Measurements from ENCODE around the gene RRAGD.

Gene RRAGD

DNA sequence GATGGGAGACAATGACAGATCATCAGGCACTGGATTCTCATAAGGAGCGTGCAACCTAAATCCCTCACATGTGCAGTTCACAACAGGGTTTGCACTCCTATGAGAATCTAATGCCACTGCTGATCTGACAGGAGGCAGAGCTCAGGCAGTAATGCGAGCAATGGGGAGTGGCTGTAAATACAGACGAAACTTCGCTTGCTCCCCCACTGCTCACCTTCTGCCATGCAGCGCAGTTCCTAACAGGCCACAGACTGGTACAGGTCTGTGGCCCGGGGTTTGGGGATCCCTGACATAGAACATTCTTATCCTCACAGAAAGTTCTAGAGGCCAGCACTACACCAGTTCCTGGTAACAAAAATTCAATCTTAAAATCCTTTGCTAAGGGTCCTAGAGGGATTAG, 23.2 kb downstream of the RRAGD start:
- Histone ChIP-seq H3K79me2 (ENCODE audit: insufficient read depth, low read length) (peaks cover 50% of the 10 kb centered on the region), H3K9me2 (replicated peaks; ENCODE audit: low read depth, low read length) (no peaks in the 10 kb centered on the region), H4K20me1 (ENCODE audit: insufficient read depth, low read length, poor library complexity, severe bottlenecking) (no peaks in the 10 kb centered on the region), H3K4me3 (ENCODE audit: low read length, poor library complexity, severe bottlenecking) (no peak overlapping the region), H3K36me3 (ENCODE audit: insufficient read depth, low read length) (peaks cover 24% of the 10 kb centered on the region; the same call in 1 of the 2 replicates), H2AFZ (ENCODE audit: low read length) (no peak overlapping the region), H3K9me3 (ENCODE audit: insufficient read depth, low read depth, low read length) (no peaks in the 10 kb centered on the region), H3F3A (ENCODE audit: low read depth) (no peaks in the 10 kb centered on the region), H3K9ac (ENCODE audit: low read depth, low read length, poor library complexity, severe bottlenecking) (no peak overlapping the region), H3K4me1 (ENCODE audit: insufficient read depth, low read length, poor library complexity, severe bottlenecking) (no peaks in the 10 kb centered on the region), H3K27me3 (ENCODE audit: insufficient read depth, low read length, poor library complexity, severe bottlenecking) (no peaks in the 10 kb centered on the region), H3K4me2 (ENCODE audit: low read depth, low read length, poor library complexity, severe bottlenecking) (no peak overlapping the region)
- TF ChIP-seq EZH2phosphoT487 (IDR thresholded peaks at IDR 0.05; ENCODE audit: borderline replicate concordance) = no peak

DNA sequence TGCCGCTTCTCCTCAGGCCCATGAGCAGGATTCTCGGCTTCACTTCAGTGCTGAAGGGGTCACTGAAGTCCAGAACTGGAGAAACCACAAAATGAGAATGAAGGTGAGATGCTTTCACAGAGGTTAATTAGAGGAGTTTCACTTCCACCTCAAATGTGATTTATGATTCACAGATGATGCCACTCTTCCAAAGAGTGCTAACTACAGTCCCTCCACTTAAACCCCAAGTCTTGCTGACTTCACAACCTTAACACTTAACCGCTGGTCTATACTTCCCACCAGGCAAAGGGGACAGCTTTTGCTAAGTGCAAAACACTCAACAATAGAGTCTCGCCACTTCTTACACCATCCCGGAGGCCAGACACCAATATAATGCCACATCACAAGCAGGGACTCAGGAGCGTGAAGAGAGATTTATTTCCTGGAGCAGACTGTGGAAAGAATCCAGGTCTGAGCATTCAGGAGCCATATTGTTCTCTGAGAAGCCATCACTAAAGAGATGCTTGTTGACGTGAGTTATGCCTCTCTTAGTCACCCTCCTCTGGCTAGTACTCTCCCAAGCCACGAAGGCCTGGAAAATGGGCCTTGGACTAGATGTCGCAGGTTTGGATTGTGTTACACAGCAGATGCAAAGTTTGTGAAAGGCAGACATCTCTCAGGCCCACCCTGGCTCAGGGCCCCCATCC, 24.4 kb downstream of the RRAGD start:
- no peak overlapping the region for H3K4me2 ChIP-seq (ENCODE audit: low read depth, low read length, poor library complexity, severe bottlenecking)

GRCh38 chr6:89386917-89387491, 25.1 kb downstream of the RRAGD start:
- Histone ChIP-seq H3K9ac (ENCODE audit: low read depth, low read length, poor library complexity, severe bottlenecking) (no peak overlapping the region), H3K9me3 (ENCODE audit: insufficient read depth, low read depth, low read length) (no peaks in the 10 kb centered on the region), H3K79me2 (ENCODE audit: insufficient read depth, low read length) (peaks cover 37% of the 10 kb centered on the region), H3K9me2 (replicated peaks; ENCODE audit: low read depth, low read length) (no peaks in the 10 kb centered on the region), H3F3A (ENCODE audit: low read depth) (no peaks in the 10 kb centered on the region), H2AFZ (ENCODE audit: low read length) (no peak overlapping the region), H3K4me1 (ENCODE audit: insufficient read depth, low read length, poor library complexity, severe bottlenecking) (no peaks in the 10 kb centered on the region), H3K4me2 (ENCODE audit: low read depth, low read length, poor library complexity, severe bottlenecking) (no peak overlapping the region), H3K27me3 (ENCODE audit: insufficient read depth, low read length, poor library complexity, severe bottlenecking) (no peaks in the 10 kb centered on the region), H3K4me3 (ENCODE audit: low read length, poor library complexity, severe bottlenecking) (no peak overlapping the region), H3K36me3 (ENCODE audit: insufficient read depth, low read length) (peaks cover 24% of the 10 kb centered on the region; the same call in 1 of the 2 replicates), H4K20me1 (ENCODE audit: insufficient read depth, low read length, poor library complexity, severe bottlenecking) (no peaks in the 10 kb centered on the region)
- TF ChIP-seq EZH2phosphoT487 (IDR thresholded peaks at IDR 0.05; ENCODE audit: borderline replicate concordance) (no peak), CTCF (conservative IDR thresholded peaks at IDR 0.05; ENCODE audit: low read length) (no peak)

More for the DNA sequence above, 24.4 kb downstream of the RRAGD start:
- no peak overlapping the region for H2AFZ ChIP-seq (ENCODE audit: low read length)
- H3F3A ChIP-seq (ENCODE audit: low read depth) = no peaks in the 10 kb centered on the region
- H3K27me3 ChIP-seq (ENCODE audit: insufficient read depth, low read length, poor library complexity, severe bottlenecking) = no peaks in the 10 kb centered on the region
- TF ChIP-seq CTCF (conservative IDR thresholded peaks at IDR 0.05; ENCODE audit: low read length) (no peak), EZH2phosphoT487 (IDR thresholded peaks at IDR 0.05; ENCODE audit: borderline replicate concordance) (no peak)
- no peaks in the 10 kb centered on the region for H3K9me3 ChIP-seq (ENCODE audit: insufficient read depth, low read depth, low read length)
- no peak overlapping the region for H3K4me3 ChIP-seq (ENCODE audit: low read length, poor library complexity, severe bottlenecking)
- H4K20me1 ChIP-seq (ENCODE audit: insufficient read depth, low read length, poor library complexity, severe bottlenecking) = no peaks in the 10 kb centered on the region
- H3K36me3 ChIP-seq (ENCODE audit: insufficient read depth, low read length) = peaks cover 24% of the 10 kb centered on the region; the same call in 1 of the 2 replicates
- H3K9me2 ChIP-seq (replicated peaks; ENCODE audit: low read depth, low read length) = no peaks in the 10 kb centered on the region
- H3K79me2 ChIP-seq (ENCODE audit: insufficient read depth, low read length) = peaks cover 41% of the 10 kb centered on the region
- no peak overlapping the region for H3K9ac ChIP-seq (ENCODE audit: low read depth, low read length, poor library complexity, severe bottlenecking)
- no peaks in the 10 kb centered on the region for H3K4me1 ChIP-seq (ENCODE audit: insufficient read depth, low read length, poor library complexity, severe bottlenecking)
